H9 (cell line): ENCODE data around the gene FBXL22. TPM values are rescaled to one million over a fixed set of nuclear protein-coding genes. Genes with fewer than 3 reads are reported as not detected.

ENCODE experiments used
- DNase-seq: peaks from one replicate; pipeline ENCODE4 v3.0.0-alpha.2; 2017
- H2AFZ ChIP-seq: one replicate; pipeline ENCODE4 v1.6.1; 2013; ENCODE audit warnings: mild to moderate bottlenecking, low read length, control low read depth, moderate library complexity
- H2AK5ac ChIP-seq: 2 replicates; pipeline ENCODE4 v1.6.1; 2013; ENCODE audit warnings: low read length, control low read depth, mixed read lengths; ENCODE audit not compliant: insufficient read length
- H2BK120ac ChIP-seq: one replicate; pipeline ENCODE4 v1.6.1; 2013; ENCODE audit warnings: low read depth, mild to moderate bottlenecking, low read length, control low read depth, inconsistent platforms; ENCODE audit not compliant: poor library complexity, severe bottlenecking
- H2BK12ac ChIP-seq: 2 replicates; pipeline ENCODE4 v1.6.1; 2013; ENCODE audit warnings: low read length, control low read depth, mixed read lengths, low read depth; ENCODE audit not compliant: insufficient read length
- H2BK15ac ChIP-seq: 2 replicates; pipeline ENCODE4 v1.6.1; 2013; ENCODE audit warnings: low read depth, low read length, control low read depth
- H2BK20ac ChIP-seq: one replicate; pipeline ENCODE4 v1.6.1; 2013; ENCODE audit warnings: low read depth, mild to moderate bottlenecking, low read length, control low read depth, inconsistent platforms; ENCODE audit not compliant: poor library complexity, severe bottlenecking
- H2BK5ac ChIP-seq: 2 replicates; pipeline ENCODE4 v1.6.1; 2013; ENCODE audit warnings: low read length, control low read depth, mixed read lengths; ENCODE audit not compliant: insufficient read length
- H3K14ac ChIP-seq: 2 replicates; pipeline ENCODE4 v1.6.1; 2013; ENCODE audit warnings: low read length, control low read depth; ENCODE audit not compliant: insufficient read depth
- H3K18ac ChIP-seq: 2 replicates; pipeline ENCODE4 v1.6.1; 2013; ENCODE audit warnings: low read depth, mild to moderate bottlenecking, mixed read lengths, low read length, control low read depth; ENCODE audit not compliant: insufficient read length
- H3K23ac ChIP-seq: 2 replicates; pipeline ENCODE4 v1.6.1; 2013; ENCODE audit warnings: low read length, control low read depth, mixed read lengths, low read depth; ENCODE audit not compliant: insufficient read length
- H3K23me2 ChIP-seq: 2 replicates; pipeline ENCODE4 v1.6.1; 2013; ENCODE audit warnings: low read depth, mild to moderate bottlenecking, mixed read lengths, low read length, control low read depth; ENCODE audit not compliant: insufficient read length, poor library complexity, severe bottlenecking
- H3K27ac ChIP-seq: 2 replicates; pipeline ENCODE4 v1.5.1; 2013; ENCODE audit warnings: low read length, control low read depth, mixed read lengths, low read depth; ENCODE audit not compliant: insufficient read length
- H3K27me3 ChIP-seq: 2 replicates; pipeline ENCODE4 v1.6.1; 2013; ENCODE audit warnings: low read length, control low read depth, inconsistent platforms; ENCODE audit not compliant: insufficient read depth
- H3K4ac ChIP-seq: 2 replicates; pipeline ENCODE4 v1.6.1; 2013; ENCODE audit warnings: low read depth, mild to moderate bottlenecking, control low read depth, inconsistent platforms, low read length, moderate library complexity
- H3K4me1 ChIP-seq: 2 replicates; pipeline ENCODE4 v1.6.1; 2013; ENCODE audit warnings: low read length, control low read depth, inconsistent platforms; ENCODE audit not compliant: insufficient read depth
- H3K4me2 ChIP-seq: 2 replicates; pipeline ENCODE4 v1.6.1; 2013; ENCODE audit warnings: low read length, control low read depth, mixed read lengths; ENCODE audit not compliant: insufficient read length, insufficient read depth
- H3K56ac ChIP-seq: 2 replicates; pipeline ENCODE4 v1.6.1; 2013; ENCODE audit warnings: low read depth, mild to moderate bottlenecking, mixed read lengths, low read length, control low read depth; ENCODE audit not compliant: insufficient read length
- H3K79me1 ChIP-seq: 2 replicates; pipeline ENCODE4 v1.6.1; 2013; ENCODE audit warnings: low read depth, mild to moderate bottlenecking, moderate library complexity, low read length, control low read depth, inconsistent platforms; ENCODE audit not compliant: insufficient read depth, poor library complexity, severe bottlenecking
- H3K79me2 ChIP-seq: 2 replicates; pipeline ENCODE4 v1.6.1; 2013; ENCODE audit warnings: low read length, control low read depth, inconsistent platforms; ENCODE audit not compliant: insufficient read depth
- H3K9ac ChIP-seq: 2 replicates; pipeline ENCODE4 v1.6.1; 2013; ENCODE audit warnings: low read length, control low read depth, mixed read lengths; ENCODE audit not compliant: insufficient read length; ENCODE audit errors: extremely low read depth
- H3K9me3 ChIP-seq: one replicate; pipeline ENCODE4 v1.6.1; 2013; ENCODE audit warnings: low read depth, low read length, inconsistent platforms; ENCODE audit not compliant: control insufficient read depth
- H3T11ph ChIP-seq: one replicate; pipeline ENCODE4 v1.6.1; 2013; ENCODE audit warnings: mild to moderate bottlenecking, low read length, control low read depth, inconsistent platforms
- H4K20me1 ChIP-seq: one replicate; pipeline ENCODE4 v1.6.1; 2013; ENCODE audit not compliant: control insufficient read depth, insufficient read length, insufficient read depth
- H4K5ac ChIP-seq: 2 replicates; pipeline ENCODE4 v1.6.1; 2013; ENCODE audit warnings: low read depth, mild to moderate bottlenecking, mixed read lengths, low read length, control low read depth; ENCODE audit not compliant: insufficient read length
- H4K8ac ChIP-seq: replicated peaks from 2 replicates; pipeline ENCODE4 v1.6.1; 2013; ENCODE audit warnings: low read length, control low read depth, mixed read lengths, low read depth; ENCODE audit not compliant: insufficient read length
- H4K91ac ChIP-seq: 2 replicates; pipeline ENCODE4 v1.6.1; 2013; ENCODE audit warnings: low read depth, mild to moderate bottlenecking, moderate library complexity, mixed read lengths, low read length, control low read depth; ENCODE audit not compliant: insufficient read length
- H3K27ac Mint-ChIP-seq, 3 experiments: 2 replicates in 2 of 3; 3 replicates in 1 of 3; pipeline ENCODE4 v1.8.0; 2020 to 2021; ENCODE audit warnings: mixed read lengths in 3 of 3, mild to moderate bottlenecking in 1 of 3, moderate library complexity in 1 of 3
- H3K27me3 Mint-ChIP-seq: 2 replicates; pipeline ENCODE4 v1.8.0; 2021; ENCODE audit warnings: low read depth, mild to moderate bottlenecking, moderate library complexity, mixed read lengths
- H3K36me3 Mint-ChIP-seq, 3 experiments: 2 replicates in 2 of 3; 3 replicates in 1 of 3; pipeline ENCODE4 v1.8.0; 2020 to 2021; ENCODE audit warnings: low read depth in 3 of 3, mixed read lengths in 3 of 3; ENCODE audit not compliant: insufficient read depth in 1 of 3
- H3K4me1 Mint-ChIP-seq, 2 experiments: 2 replicates each; pipeline ENCODE4 v1.8.0; 2020; ENCODE audit warnings: mixed read lengths in 2 of 2
- H3K4me3 Mint-ChIP-seq, 2 experiments: 2 replicates in 1 of 2; 3 replicates in 1 of 2; pipeline ENCODE4 v1.8.0; 2020 to 2021; ENCODE audit warnings: mild to moderate bottlenecking in 2 of 2, mixed read lengths in 2 of 2, moderate library complexity in 1 of 2
- H3K9me3 Mint-ChIP-seq, 2 experiments: 2 replicates in 1 of 2; 3 replicates in 1 of 2; pipeline ENCODE4 v1.8.0; 2020; ENCODE audit warnings: mild to moderate bottlenecking in 2 of 2, mixed read lengths in 2 of 2, moderate library complexity in 1 of 2
- WGBS: extraction: QIAGEN DNeasy Blood & Tissue Kit; methylation state at CpG from one replicate; pipeline ENCODE4 v1.1.7; 2013; ENCODE audit warnings: missing lambda C conversion rate, low lambda C conversion rate, mixed read lengths; ENCODE audit not compliant: insufficient read length; ENCODE audit errors: extremely low coverage; 5-methylcytosine and 5-hydroxymethylcytosine counted together
- total RNA-seq: library from RNA; stranded (reverse); gene quantifications from 2 replicates; pipeline ENCODE4 v1.2.1, GENCODE V29; 2021
- TF ChIP-seq, protein P1 (sequence below): fragments of 200-600 bp; sonication (generic); conservative IDR thresholded peaks from 3 replicates; pipeline ENCODE4 v1.8.0; 2021; ENCODE audit warnings: antibody characterized with exemption, mild to moderate bottlenecking

FBXL22 gene
- total RNA-seq, 1 experiment from 2014 or later: 0.52 TPM

DNA sequence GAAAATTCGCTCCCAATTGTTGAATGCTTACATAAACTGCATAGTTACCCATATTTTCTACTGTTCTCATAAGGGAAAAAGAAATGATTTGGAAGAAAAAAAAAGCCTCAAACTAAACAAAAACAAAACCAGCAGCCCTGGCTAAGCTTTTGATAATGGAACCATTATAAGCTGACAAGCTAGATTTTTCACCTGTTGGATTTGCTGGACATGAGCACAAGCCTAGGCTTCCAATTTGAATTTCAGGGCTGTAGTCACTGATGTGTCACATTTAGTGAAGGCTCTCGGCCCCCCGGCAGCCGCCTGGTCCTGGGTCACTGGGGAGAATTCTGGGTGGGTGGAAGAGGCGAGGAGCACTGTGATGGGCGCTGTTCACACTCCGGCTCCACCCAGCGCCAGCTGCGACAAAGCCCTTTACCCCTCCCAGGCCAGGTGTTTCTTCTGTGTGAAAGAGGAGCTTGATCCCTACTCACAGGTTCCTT is 4.6 kb downstream of the FBXL22 start:
- Histone ChIP-seq H4K5ac (no peak overlapping the region), H3K79me2 (no peaks in the 10 kb centered on the region), H2AK5ac (no peak overlapping the region), H2BK20ac (no peak overlapping the region), H3K9ac (no peak overlapping the region), H3K14ac (no peak overlapping the region), H3K4ac (no peak overlapping the region), H2BK120ac (no peak overlapping the region), H4K20me1 (no peaks in the 10 kb centered on the region), H3K4me2 (peak overlapping the region; percentile 81), H2BK12ac (no peak overlapping the region), H3K9me3 (no peaks in the 10 kb centered on the region), H3K23ac (no peak overlapping the region), H3T11ph (no peak overlapping the region), H3K27me3 (peaks cover 3% of the 10 kb centered on the region; the same call in 1 of the 2 replicates), H3K27ac (no peak overlapping the region), H4K91ac (no peak overlapping the region), H3K23me2 (peaks cover 11% of the 10 kb centered on the region), H2BK15ac (no peak overlapping the region), H2BK5ac (no peak overlapping the region), H2AFZ (no peak overlapping the region), H3K79me1 (no peaks in the 10 kb centered on the region), H3K4me1 (no peaks in the 10 kb centered on the region), H3K56ac (no peak overlapping the region), H4K8ac (no peak overlapping the region), H3K18ac (no peak overlapping the region)
- peak overlapping the region; percentile 79 to 89 for H3K4me3 Mint-ChIP-seq
- peaks cover 36% of the 10 kb centered on the region for H3K27me3 Mint-ChIP-seq
- peaks cover 13 to 31% of the 10 kb centered on the region in 2 experiments for H3K4me1 Mint-ChIP-seq
- no peaks in the 10 kb centered on the region; a peak in 1 of 7 replicates for H3K36me3 Mint-ChIP-seq
- no peaks in the 10 kb centered on the region for H3K9me3 Mint-ChIP-seq
- H3K27ac Mint-ChIP-seq: peak overlapping the region in 1 of 3 experiments; percentile 62; a peak in 1 of 7 replicates
- TF ChIP-seq, protein P1, sequence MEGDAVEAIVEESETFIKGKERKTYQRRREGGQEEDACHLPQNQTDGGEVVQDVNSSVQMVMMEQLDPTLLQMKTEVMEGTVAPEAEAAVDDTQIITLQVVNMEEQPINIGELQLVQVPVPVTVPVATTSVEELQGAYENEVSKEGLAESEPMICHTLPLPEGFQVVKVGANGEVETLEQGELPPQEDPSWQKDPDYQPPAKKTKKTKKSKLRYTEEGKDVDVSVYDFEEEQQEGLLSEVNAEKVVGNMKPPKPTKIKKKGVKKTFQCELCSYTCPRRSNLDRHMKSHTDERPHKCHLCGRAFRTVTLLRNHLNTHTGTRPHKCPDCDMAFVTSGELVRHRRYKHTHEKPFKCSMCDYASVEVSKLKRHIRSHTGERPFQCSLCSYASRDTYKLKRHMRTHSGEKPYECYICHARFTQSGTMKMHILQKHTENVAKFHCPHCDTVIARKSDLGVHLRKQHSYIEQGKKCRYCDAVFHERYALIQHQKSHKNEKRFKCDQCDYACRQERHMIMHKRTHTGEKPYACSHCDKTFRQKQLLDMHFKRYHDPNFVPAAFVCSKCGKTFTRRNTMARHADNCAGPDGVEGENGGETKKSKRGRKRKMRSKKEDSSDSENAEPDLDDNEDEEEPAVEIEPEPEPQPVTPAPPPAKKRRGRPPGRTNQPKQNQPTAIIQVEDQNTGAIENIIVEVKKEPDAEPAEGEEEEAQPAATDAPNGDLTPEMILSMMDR: no peak
- no CpG with 5 or more reads among the region's 9 CpGs for WGBS
- no peak for DNase-seq
